ENCODE measurements around the gene TTPAL.

TTPAL gene

GRCh38 chr20:44457016-44457415 lies 18.7 kb upstream of the TTPAL start:
- Histone ChIP-seq H3K4me3 (ENCODE audit: low read length in 2 of 2) (no peak overlapping the region), H3K4me1 (ENCODE audit: control insufficient read depth, insufficient read depth, low read length) (no peaks in the 10 kb centered on the region), H3K27ac (ENCODE audit: low read length) (no peak overlapping the region), H3K36me3 (ENCODE audit: control insufficient read depth in 2 of 2, insufficient read depth in 2 of 2, low read length in 2 of 2) (no peaks in the 10 kb centered on the region), H3K27me3 (ENCODE audit: control insufficient read depth in 1 of 2, insufficient read depth in 2 of 2, low read length in 2 of 2) (no peaks in the 10 kb centered on the region), H3K9me3 (ENCODE audit: control insufficient read depth in 2 of 2, low read length in 2 of 2) (no peaks in the 10 kb centered on the region), H3K9ac (ENCODE audit: low read length in 2 of 2) (no peak overlapping the region)

- H3K27ac ChIP-seq (ENCODE audit: low read length), result no peak overlapping the region
- no peaks in the 10 kb centered on the region for H3K36me3 ChIP-seq (ENCODE audit: control insufficient read depth in 2 of 2, insufficient read depth in 2 of 2, low read length in 2 of 2)
- H3K9ac ChIP-seq (ENCODE audit: low read length in 2 of 2), result no peak overlapping the region
- H3K27me3 ChIP-seq (ENCODE audit: control insufficient read depth in 1 of 2, insufficient read depth in 2 of 2, low read length in 2 of 2), result no peaks in the 10 kb centered on the region
- no peak overlapping the region for H3K4me3 ChIP-seq (ENCODE audit: low read length in 2 of 2)
- no peaks in the 10 kb centered on the region for H3K9me3 ChIP-seq (ENCODE audit: control insufficient read depth in 2 of 2, low read length in 2 of 2)
- no peaks in the 10 kb centered on the region for H3K4me1 ChIP-seq (ENCODE audit: control insufficient read depth, insufficient read depth, low read length)
These were observed 16.4 kb upstream of the TTPAL start for GRCh38 chr20:44459271-44459670.

GRCh38 chr20:44460795-44461141 lies 14.9 kb upstream of the TTPAL start:
- Histone ChIP-seq H3K27me3 (ENCODE audit: control insufficient read depth in 1 of 2, insufficient read depth in 2 of 2, low read length in 2 of 2) (no peaks in the 10 kb centered on the region), H3K36me3 (ENCODE audit: control insufficient read depth in 2 of 2, insufficient read depth in 2 of 2, low read length in 2 of 2) (no peaks in the 10 kb centered on the region), H3K9me3 (ENCODE audit: control insufficient read depth in 2 of 2, low read length in 2 of 2) (no peaks in the 10 kb centered on the region), H3K4me3 (ENCODE audit: low read length in 2 of 2) (no peak overlapping the region), H3K9ac (ENCODE audit: low read length in 2 of 2) (no peak overlapping the region), H3K27ac (ENCODE audit: low read length) (no peak overlapping the region), H3K4me1 (ENCODE audit: control insufficient read depth, insufficient read depth, low read length) (no peaks in the 10 kb centered on the region)

- H3K27me3 ChIP-seq (ENCODE audit: control insufficient read depth in 1 of 2, insufficient read depth in 2 of 2, low read length in 2 of 2), result no peaks in the 10 kb centered on the region
- no peaks in the 10 kb centered on the region for H3K36me3 ChIP-seq (ENCODE audit: control insufficient read depth in 2 of 2, insufficient read depth in 2 of 2, low read length in 2 of 2)
- H3K9ac ChIP-seq (ENCODE audit: low read length in 2 of 2), result no peak overlapping the region
- no peak overlapping the region for H3K27ac ChIP-seq (ENCODE audit: low read length)
- H3K4me1 ChIP-seq (ENCODE audit: control insufficient read depth, insufficient read depth, low read length), result no peaks in the 10 kb centered on the region
- no peaks in the 10 kb centered on the region for H3K9me3 ChIP-seq (ENCODE audit: control insufficient read depth in 2 of 2, low read length in 2 of 2)
- no peak overlapping the region for H3K4me3 ChIP-seq (ENCODE audit: low read length in 2 of 2)
These were observed 14.4 kb upstream of the TTPAL start for GRCh38 chr20:44461142-44461802.

- Histone ChIP-seq H3K4me3 (ENCODE audit: low read length in 2 of 2) (no peak overlapping the region), H3K4me1 (ENCODE audit: control insufficient read depth, insufficient read depth, low read length) (no peaks in the 10 kb centered on the region), H3K9me3 (ENCODE audit: control insufficient read depth in 2 of 2, low read length in 2 of 2) (no peaks in the 10 kb centered on the region), H3K27ac (ENCODE audit: low read length) (no peak overlapping the region), H3K36me3 (ENCODE audit: control insufficient read depth in 2 of 2, insufficient read depth in 2 of 2, low read length in 2 of 2) (no peaks in the 10 kb centered on the region), H3K27me3 (ENCODE audit: control insufficient read depth in 1 of 2, insufficient read depth in 2 of 2, low read length in 2 of 2) (no peaks in the 10 kb centered on the region), H3K9ac (ENCODE audit: low read length in 2 of 2) (no peak overlapping the region)
These were observed 13.9 kb upstream of the TTPAL start for GRCh38 chr20:44461803-44462174.

- no peaks in the 10 kb centered on the region for H3K36me3 ChIP-seq (ENCODE audit: control insufficient read depth in 2 of 2, insufficient read depth in 2 of 2, low read length in 2 of 2)
- H3K9ac ChIP-seq (ENCODE audit: low read length in 2 of 2), result no peak overlapping the region
- H3K4me3 ChIP-seq (ENCODE audit: low read length in 2 of 2), result no peak overlapping the region
- H3K27ac ChIP-seq (ENCODE audit: low read length), result no peak overlapping the region
- H3K4me1 ChIP-seq (ENCODE audit: control insufficient read depth, insufficient read depth, low read length), result no peaks in the 10 kb centered on the region
- H3K9me3 ChIP-seq (ENCODE audit: control insufficient read depth in 2 of 2, low read length in 2 of 2), result no peaks in the 10 kb centered on the region
- peaks cover 0 to 2% of the 10 kb centered on the region in 2 donors for H3K27me3 ChIP-seq (ENCODE audit: control insufficient read depth in 1 of 2, insufficient read depth in 2 of 2, low read length in 2 of 2)
These were observed 12.2 kb upstream of the TTPAL start for GRCh38 chr20:44463466-44463865.

GRCh38 chr20:44464514-44464913 lies 11.2 kb upstream of the TTPAL start:
- Histone ChIP-seq H3K4me3 (ENCODE audit: low read length in 2 of 2) (no peak overlapping the region), H3K4me1 (ENCODE audit: control insufficient read depth, insufficient read depth, low read length) (no peaks in the 10 kb centered on the region), H3K27me3 (ENCODE audit: control insufficient read depth in 1 of 2, insufficient read depth in 2 of 2, low read length in 2 of 2) (peaks cover 0 to 2% of the 10 kb centered on the region in 2 donors), H3K9ac (ENCODE audit: low read length in 2 of 2) (no peak overlapping the region), H3K36me3 (ENCODE audit: control insufficient read depth in 2 of 2, insufficient read depth in 2 of 2, low read length in 2 of 2) (no peaks in the 10 kb centered on the region), H3K9me3 (ENCODE audit: control insufficient read depth in 2 of 2, low read length in 2 of 2) (no peaks in the 10 kb centered on the region), H3K27ac (ENCODE audit: low read length) (no peak overlapping the region)

GRCh38 chr20:44465001-44465560 lies 10.6 kb upstream of the TTPAL start:
- no peaks in the 10 kb centered on the region for H3K36me3 ChIP-seq (ENCODE audit: control insufficient read depth in 2 of 2, insufficient read depth in 2 of 2, low read length in 2 of 2)
- no peaks in the 10 kb centered on the region for H3K4me1 ChIP-seq (ENCODE audit: control insufficient read depth, insufficient read depth, low read length)
- no peak overlapping the region for H3K4me3 ChIP-seq (ENCODE audit: low read length in 2 of 2)
- no peaks in the 10 kb centered on the region for H3K9me3 ChIP-seq (ENCODE audit: control insufficient read depth in 2 of 2, low read length in 2 of 2)
- no peak overlapping the region for H3K9ac ChIP-seq (ENCODE audit: low read length in 2 of 2)
- peaks cover 0 to 2% of the 10 kb centered on the region in 2 donors for H3K27me3 ChIP-seq (ENCODE audit: control insufficient read depth in 1 of 2, insufficient read depth in 2 of 2, low read length in 2 of 2)
- no peak overlapping the region for H3K27ac ChIP-seq (ENCODE audit: low read length)

- H3K9ac ChIP-seq (ENCODE audit: low read length in 2 of 2), result no peak overlapping the region
- H3K27ac ChIP-seq (ENCODE audit: low read length), result no peak overlapping the region
- no peaks in the 10 kb centered on the region for H3K9me3 ChIP-seq (ENCODE audit: control insufficient read depth in 2 of 2, low read length in 2 of 2)
- H3K4me1 ChIP-seq (ENCODE audit: control insufficient read depth, insufficient read depth, low read length), result no peaks in the 10 kb centered on the region
- no peak overlapping the region for H3K4me3 ChIP-seq (ENCODE audit: low read length in 2 of 2)
- H3K36me3 ChIP-seq (ENCODE audit: control insufficient read depth in 2 of 2, insufficient read depth in 2 of 2, low read length in 2 of 2), result no peaks in the 10 kb centered on the region
- H3K27me3 ChIP-seq (ENCODE audit: control insufficient read depth in 1 of 2, insufficient read depth in 2 of 2, low read length in 2 of 2), result peaks cover 0 to 2% of the 10 kb centered on the region in 2 donors
These were observed 8.3 kb upstream of the TTPAL start for GRCh38 chr20:44467289-44467883.

GRCh38 chr20:44468044-44468782 lies 7.5 kb upstream of the TTPAL start:
- H3K9me3 ChIP-seq (ENCODE audit: control insufficient read depth in 2 of 2, low read length in 2 of 2), result no peaks in the 10 kb centered on the region
- no peaks in the 10 kb centered on the region for H3K36me3 ChIP-seq (ENCODE audit: control insufficient read depth in 2 of 2, insufficient read depth in 2 of 2, low read length in 2 of 2)
- no peak overlapping the region for H3K27ac ChIP-seq (ENCODE audit: low read length)
- no peaks in the 10 kb centered on the region for H3K4me1 ChIP-seq (ENCODE audit: control insufficient read depth, insufficient read depth, low read length)
- H3K27me3 ChIP-seq (ENCODE audit: control insufficient read depth in 1 of 2, insufficient read depth in 2 of 2, low read length in 2 of 2), result peaks cover 0 to 2% of the 10 kb centered on the region in 2 donors
- no peak overlapping the region for H3K4me3 ChIP-seq (ENCODE audit: low read length in 2 of 2)
- no peak overlapping the region for H3K9ac ChIP-seq (ENCODE audit: low read length in 2 of 2)

- no peaks in the 10 kb centered on the region for H3K36me3 ChIP-seq (ENCODE audit: control insufficient read depth in 2 of 2, insufficient read depth in 2 of 2, low read length in 2 of 2)
- H3K27me3 ChIP-seq (ENCODE audit: control insufficient read depth in 1 of 2, insufficient read depth in 2 of 2, low read length in 2 of 2), result peaks cover 0 to 2% of the 10 kb centered on the region in 2 donors
- peaks cover 5% of the 10 kb centered on the region for H3K4me1 ChIP-seq (ENCODE audit: control insufficient read depth, insufficient read depth, low read length)
- no peaks in the 10 kb centered on the region for H3K9me3 ChIP-seq (ENCODE audit: control insufficient read depth in 2 of 2, low read length in 2 of 2)
- H3K27ac ChIP-seq (ENCODE audit: low read length), result no peak overlapping the region
- no peak overlapping the region for H3K9ac ChIP-seq (ENCODE audit: low read length in 2 of 2)
- H3K4me3 ChIP-seq (ENCODE audit: low read length in 2 of 2), result no peak overlapping the region
These were observed 5.3 kb upstream of the TTPAL start for GRCh38 chr20:44470327-44470726.
